Right lung (tissue), 10 donors: Measurements from ENCODE around the gene CNNM1. TPM values are rescaled to one million over a fixed set of nuclear protein-coding genes. Genes with fewer than 3 reads are reported as not detected.
A peak's percentile ranks its signal among the peaks of the same experiment; 100 is the strongest.

Experiments
- DNase-seq, 2 donors: peaks; one replicate each; pipeline ENCODE4 v3.0.0-alpha.2; 2013
- long read RNA-seq, 8 donors: transcript quantifications; one replicate each; lab custom pipeline, GENCODE V29; 2026
- polyA plus RNA-seq, 5 donors: library from polyadenylated mRNA; unstranded; fragments of 120-200 nt; gene quantifications; one replicate each; pipeline versions ENCODE4 v1.2.1 to v1.2.3, GENCODE V29; 2013; ENCODE audit warnings: inconsistent platforms in 1 of 5, low replicate concordance in 1 of 5; ENCODE audit not compliant: insufficient read length in 5 of 5, insufficient read depth in 1 of 5

The CNNM1 gene
- under 1 TPM; 0.22 to 0.33 (median 0.28) TPM for polyA plus RNA-seq
- long read RNA-seq, donor 1: 0 reads
- long read RNA-seq, donor 2: 0 reads
- long read RNA-seq, donor 3: 0 reads
- long read RNA-seq, donor 4: 0 reads
- long read RNA-seq, donor 5: 0 reads
- long read RNA-seq, donor 6: 0 reads
- long read RNA-seq, donor 7: 0 reads
- long read RNA-seq, donor 8: 0 reads

DNA sequence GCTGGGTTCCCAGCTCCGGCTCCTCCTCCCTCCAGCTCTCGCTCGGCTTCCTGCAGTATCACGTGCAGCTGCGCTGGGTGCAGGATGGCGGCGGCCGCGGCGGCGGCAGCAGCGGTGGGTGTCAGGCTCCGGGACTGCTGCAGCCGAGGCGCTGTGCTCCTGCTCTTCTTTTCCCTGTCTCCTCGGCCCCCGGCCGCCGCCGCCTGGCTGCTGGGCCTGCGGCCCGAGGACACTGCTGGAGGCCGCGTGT, at the start of gene CNNM1:
TSS of gene CNNM1 (plus strand) at position 53 of the 250 bp plus-strand sequence. CDS start at position 85, 32 bp downstream.
- DNase-seq: no peak

GRCh38 chr10:99279626-99280111, 49.5 kb upstream of the CNNM1 start:
- DNase-seq: peak; percentile 35 to 45

GRCh38 chr10:99280472-99280871, 48.7 kb upstream of the CNNM1 start:
- DNase-seq: no peak

DNA sequence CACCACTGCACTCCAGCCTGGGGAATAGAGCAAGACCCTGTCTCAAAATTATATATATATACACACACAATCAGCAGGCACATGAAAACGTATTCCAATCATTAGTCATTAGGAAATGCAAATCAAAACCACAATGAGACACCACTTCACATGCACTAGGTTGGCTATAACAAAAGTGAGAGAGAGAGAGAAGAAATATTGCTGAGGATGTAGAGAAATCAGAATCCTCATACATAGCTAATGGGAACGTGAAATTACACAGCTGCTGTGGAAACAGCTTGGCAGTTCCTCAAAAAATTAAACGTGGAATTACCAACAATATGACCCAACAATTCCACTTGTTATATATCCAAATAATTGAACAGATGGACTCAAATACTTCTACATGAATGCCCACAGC, 43.3 kb upstream of the CNNM1 start:
- DNase-seq: no peak

GRCh38 chr10:99290306-99290705, 38.9 kb upstream of the CNNM1 start:
- no peak for DNase-seq

- DNase-seq: peak; percentile 27 to 40
Observed at GRCh38 chr10:99292159-99292558, 37.0 kb upstream of the CNNM1 start.

GRCh38 chr10:99296605-99297004, 32.6 kb upstream of the CNNM1 start:
- DNase-seq: no peak

- DNase-seq: no peak
Observed at GRCh38 chr10:99297033-99297432, 32.1 kb upstream of the CNNM1 start.

DNA sequence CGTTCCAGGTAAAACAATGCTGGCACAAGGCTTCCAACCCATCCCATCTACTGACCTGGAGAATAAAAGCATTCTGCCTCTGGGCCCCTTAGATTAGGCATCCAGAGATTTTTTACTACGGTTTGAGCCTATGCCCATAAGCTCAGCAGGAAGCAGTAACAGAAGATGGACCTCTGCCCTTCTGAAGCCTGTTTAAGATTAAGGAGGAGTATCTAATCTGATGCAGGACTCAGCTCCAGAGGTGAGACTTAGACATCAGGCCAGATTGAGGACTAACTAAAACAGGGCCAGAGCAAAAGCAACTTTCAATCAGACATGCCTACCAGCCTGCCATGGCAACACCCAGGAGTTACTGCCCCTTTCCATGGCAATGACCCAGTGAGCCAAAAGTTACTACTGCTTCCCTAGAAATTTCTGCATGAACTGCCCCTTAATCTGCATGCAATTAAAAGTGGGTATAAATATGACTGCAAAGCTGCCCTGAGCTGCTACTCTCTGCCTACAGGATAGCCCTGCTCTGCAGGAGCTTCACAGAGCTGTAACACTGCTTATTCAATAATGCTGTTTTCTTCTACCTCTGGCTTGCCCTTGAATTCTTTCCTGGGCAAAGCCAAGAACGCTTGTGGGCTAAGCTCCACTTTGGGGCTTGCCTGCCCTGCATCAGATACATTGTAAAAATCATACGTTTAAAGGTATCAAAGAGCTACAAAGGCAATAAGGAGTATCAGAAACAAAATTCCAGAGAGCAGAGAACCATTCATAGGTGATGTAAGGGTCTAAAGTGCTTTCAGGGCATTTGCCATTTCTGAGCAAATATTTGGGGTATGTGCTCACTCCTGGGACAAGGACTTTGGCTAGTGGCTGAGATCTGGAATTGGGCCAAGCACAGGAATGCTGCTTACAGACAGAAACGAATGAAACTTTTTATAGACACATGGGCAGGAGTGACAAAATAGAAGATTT, 25.0 kb upstream of the CNNM1 start:
- peak in 1 of 2 donors; percentile 26 for DNase-seq

GRCh38 chr10:99304862-99305229, 24.3 kb upstream of the CNNM1 start:
- no peak for DNase-seq

- DNase-seq: no peak
Observed at GRCh38 chr10:99312501-99312900, 16.7 kb upstream of the CNNM1 start.

DNA sequence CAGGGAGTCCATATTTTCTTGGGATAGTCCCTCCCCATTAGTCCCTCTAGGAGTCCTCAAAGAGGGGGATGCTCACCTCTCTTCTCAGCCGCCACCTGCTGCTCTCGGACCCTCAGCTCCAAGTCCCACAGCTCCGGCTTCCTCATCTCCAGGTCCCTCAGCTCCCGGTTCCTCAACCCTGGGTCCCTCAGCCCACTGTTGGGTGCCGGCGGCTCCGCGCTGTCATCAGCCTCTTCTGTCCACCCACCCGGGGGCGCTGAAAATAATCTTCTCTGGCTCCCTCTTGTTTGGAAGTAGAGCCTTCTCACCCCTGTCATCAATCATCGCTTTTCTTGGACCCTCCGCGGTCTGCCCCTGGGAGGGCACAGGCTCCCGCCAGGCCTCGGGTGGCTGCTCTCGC, 13.3 kb upstream of the CNNM1 start:
- no peak for DNase-seq

GRCh38 chr10:99316374-99316773, 12.8 kb upstream of the CNNM1 start:
- DNase-seq: no peak

GRCh38 chr10:99318048-99318447, 11.1 kb upstream of the CNNM1 start:
- no peak for DNase-seq

- no peak for DNase-seq
Observed at GRCh38 chr10:99318475-99318874, 10.7 kb upstream of the CNNM1 start.

DNA sequence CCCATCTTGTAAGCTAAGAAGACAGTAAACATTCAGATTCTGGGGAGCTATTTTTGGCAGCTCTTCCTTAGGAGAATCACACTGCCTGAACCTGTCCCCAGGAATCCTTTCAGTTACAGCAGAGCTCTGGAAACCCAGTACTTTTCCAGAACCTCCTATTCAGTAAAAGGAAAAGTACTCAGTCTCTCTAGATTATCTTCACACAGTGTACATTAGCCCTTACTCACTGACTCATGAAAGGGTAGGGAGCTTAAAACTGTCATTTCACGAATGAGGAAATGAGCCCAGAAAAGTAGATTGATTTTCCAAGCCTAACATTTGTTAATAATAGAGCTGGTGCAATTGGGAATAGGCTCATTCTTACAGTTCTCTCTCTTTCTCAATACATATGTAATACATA, 3.9 kb upstream of the CNNM1 start:
- DNase-seq: no peak

- DNase-seq: no peak
Observed at GRCh38 chr10:99326871-99327270, 2.3 kb upstream of the CNNM1 start.

DNA sequence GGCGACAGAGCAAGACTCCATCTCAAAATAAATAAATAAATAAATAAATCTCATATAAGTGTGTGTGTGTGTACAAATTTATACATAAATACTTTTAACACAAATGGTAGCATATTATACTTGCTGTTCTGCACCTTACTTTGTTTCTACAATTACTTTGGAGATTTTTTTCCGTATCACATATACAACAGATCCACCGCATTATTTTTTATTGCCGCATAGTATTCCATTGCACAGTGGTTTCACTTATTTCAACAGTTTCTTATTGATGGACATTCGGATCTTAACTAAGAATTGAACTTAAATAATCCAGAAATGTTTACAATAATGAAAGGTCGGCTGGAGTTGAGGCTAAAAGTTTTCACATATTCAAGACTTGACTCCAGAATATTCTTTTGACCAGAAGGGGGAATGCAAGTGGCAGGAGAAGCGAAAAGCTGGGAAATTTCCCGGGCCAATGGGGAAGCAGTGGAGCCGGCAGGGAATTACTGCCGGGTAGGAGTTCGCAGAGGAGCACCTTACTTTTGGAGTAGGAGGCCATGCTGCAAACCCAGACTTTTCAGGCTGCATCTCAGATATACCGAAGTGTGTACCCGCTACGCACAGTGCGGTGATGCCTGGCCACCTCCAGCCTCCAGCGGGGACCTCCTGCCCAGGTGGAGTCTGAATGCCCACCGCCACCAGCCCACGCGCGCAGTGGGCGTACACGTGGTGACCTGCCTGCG, 415 bp upstream of the CNNM1 start:
- no peak for DNase-seq

DNA sequence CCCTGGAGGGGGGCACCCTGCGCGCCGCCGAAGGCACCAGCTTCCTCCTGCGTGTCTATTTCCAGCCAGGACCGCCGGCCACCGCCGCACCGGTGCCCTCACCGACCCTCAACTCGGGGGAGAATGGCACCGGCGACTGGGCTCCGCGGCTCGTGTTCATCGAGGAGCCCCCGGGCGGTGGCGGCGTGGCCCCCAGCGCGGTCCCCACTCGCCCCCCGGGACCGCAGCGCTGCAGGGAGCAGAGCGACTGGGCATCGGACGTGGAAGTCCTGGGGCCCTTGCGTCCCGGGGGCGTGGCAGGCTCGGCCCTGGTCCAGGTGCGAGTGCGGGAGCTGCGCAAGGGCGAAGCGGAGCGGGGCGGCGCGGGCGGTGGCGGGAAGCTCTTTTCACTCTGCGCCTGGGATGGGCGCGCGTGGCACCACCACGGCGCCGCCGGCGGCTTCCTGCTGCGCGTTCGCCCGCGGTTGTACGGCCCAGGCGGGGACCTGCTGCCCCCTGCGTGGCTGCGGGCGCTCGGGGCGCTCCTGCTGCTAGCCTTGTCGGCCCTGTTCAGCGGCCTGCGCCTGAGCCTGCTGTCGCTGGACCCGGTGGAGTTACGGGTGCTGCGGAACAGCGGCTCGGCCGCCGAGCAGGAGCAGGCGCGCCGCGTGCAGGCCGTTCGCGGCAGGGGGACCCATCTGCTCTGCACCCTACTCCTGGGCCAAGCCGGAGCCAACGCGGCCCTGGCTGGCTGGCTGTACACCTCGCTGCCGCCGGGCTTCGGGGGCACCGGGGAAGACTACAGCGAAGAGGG, 594 bp downstream of the CNNM1 start:
- no peak for DNase-seq

- no peak for DNase-seq
Observed at GRCh38 chr10:99330347-99330924, 1.3 kb downstream of the CNNM1 start.

GRCh38 chr10:99331207-99331803, 2.1 kb downstream of the CNNM1 start:
- DNase-seq: no peak
